ENCODE data around the gene EI24. TPM values are rescaled to one million over a fixed set of nuclear protein-coding genes. Genes with fewer than 3 reads are reported as not detected.

EI24 gene
- total RNA-seq, 1 donor from 2014 or later: 129 TPM

- DNase-seq (ENCODE audit: low read depth): peak; percentile 100
- H3K27me3 Mint-ChIP-seq (ENCODE audit: low read depth, unreplicated experiment): no peaks in the 10 kb centered on the region
- peaks cover 30% of the 10 kb centered on the region for H3K4me1 Mint-ChIP-seq (ENCODE audit: low read depth, unreplicated experiment)
- H3K36me3 Mint-ChIP-seq (ENCODE audit: low read depth, unreplicated experiment): no peaks in the 10 kb centered on the region
- H3K4me3 Mint-ChIP-seq (ENCODE audit: unreplicated experiment): peak within 1 kb of the TSS; percentile 100
- Histone ChIP-seq H3K4me3 (ENCODE audit: insufficient read depth, low read depth, low read length) (peak within 1 kb of the TSS; percentile 96), H4K20me1 (ENCODE audit: insufficient read depth, low read length) (peaks cover 22% of the 10 kb centered on the region), H2AFZ (ENCODE audit: low read depth, low read length) (peak within 1 kb of the TSS; percentile 76), H3K4me1 (ENCODE audit: insufficient read depth, low read length) (peaks cover 4% of the 10 kb centered on the region), H3K27me3 (ENCODE audit: insufficient read depth, low read length) (no peaks in the 10 kb centered on the region), H3K4me2 (ENCODE audit: low read length) (peak within 1 kb of the TSS; percentile 89), H3K36me3 (ENCODE audit: insufficient read depth, low read length) (peaks cover 7% of the 10 kb centered on the region), H3K9ac (ENCODE audit: low read length) (peak within 1 kb of the TSS; percentile 99), H3K27ac (ENCODE audit: low read depth, low read length) (peak within 1 kb of the TSS; percentile 99), H3K9me3 (ENCODE audit: insufficient read depth, low read depth, low read length) (no peaks in the 10 kb centered on the region), H3K79me2 (ENCODE audit: insufficient read depth, low read length) (peaks cover 57% of the 10 kb centered on the region)
- FAIRE-seq: peak; percentile 52
- H3K9me3 Mint-ChIP-seq (ENCODE audit: unreplicated experiment): peaks cover 3% of the 10 kb centered on the region
- TF ChIP-seq CTCF (IDR thresholded peaks at IDR 0.05; ENCODE audit: insufficient read depth, low read depth, low read length): no peak
- H3K27ac Mint-ChIP-seq (ENCODE audit: unreplicated experiment): peak within 1 kb of the TSS; percentile 99
Measured at GRCh38 chr11:125592305-125593113, 23.2 kb downstream of the EI24 start, which contains the start of gene STT3A. Gene STT3A, plus strand, starts transcription at chr11:125592852. Its CDS starts 3,064 bp downstream, at chr11:125595916.

- H3K27me3 ChIP-seq (ENCODE audit: insufficient read depth, low read length): no peaks in the 10 kb centered on the region
- FAIRE-seq (no peak), DNase-seq (ENCODE audit: low read depth) (peak; percentile 37)
- Mint-ChIP-seq H3K9me3 (ENCODE audit: unreplicated experiment) (peaks cover 3% of the 10 kb centered on the region), H3K4me1 (ENCODE audit: low read depth, unreplicated experiment) (peaks cover 26% of the 10 kb centered on the region), H3K4me3 (ENCODE audit: unreplicated experiment) (peak overlapping the region; percentile 100), H3K27ac (ENCODE audit: unreplicated experiment) (peak overlapping the region; percentile 99), H3K27me3 (ENCODE audit: low read depth, unreplicated experiment) (no peaks in the 10 kb centered on the region), H3K36me3 (ENCODE audit: low read depth, unreplicated experiment) (no peaks in the 10 kb centered on the region)
- peak overlapping the region; percentile 94 for H3K27ac ChIP-seq (ENCODE audit: low read depth, low read length)
- peak overlapping the region; percentile 98 for H3K9ac ChIP-seq (ENCODE audit: low read length)
- H3K4me2 ChIP-seq (ENCODE audit: low read length): peak overlapping the region; percentile 86
- peak overlapping the region; percentile 96 for H3K4me3 ChIP-seq (ENCODE audit: insufficient read depth, low read depth, low read length)
- H2AFZ ChIP-seq (ENCODE audit: low read depth, low read length): peak overlapping the region; percentile 72
- peaks cover 4% of the 10 kb centered on the region for H3K4me1 ChIP-seq (ENCODE audit: insufficient read depth, low read length)
- peaks cover 60% of the 10 kb centered on the region for H3K79me2 ChIP-seq (ENCODE audit: insufficient read depth, low read length)
- TF ChIP-seq EZH2 (IDR thresholded peaks at IDR 0.05; ENCODE audit: insufficient read depth, low read length): no peak
- H3K9me3 ChIP-seq (ENCODE audit: insufficient read depth, low read depth, low read length): no peaks in the 10 kb centered on the region
- H4K20me1 ChIP-seq (ENCODE audit: insufficient read depth, low read length): peaks cover 22% of the 10 kb centered on the region
- peaks cover 8% of the 10 kb centered on the region for H3K36me3 ChIP-seq (ENCODE audit: insufficient read depth, low read length)
Measured at GRCh38 chr11:125593114-125593820, 24.0 kb downstream of the EI24 start.

- Mint-ChIP-seq H3K27ac (ENCODE audit: unreplicated experiment) (no peak overlapping the region), H3K4me1 (ENCODE audit: low read depth, unreplicated experiment) (peaks cover 19% of the 10 kb centered on the region), H3K36me3 (ENCODE audit: low read depth, unreplicated experiment) (no peaks in the 10 kb centered on the region), H3K27me3 (ENCODE audit: low read depth, unreplicated experiment) (no peaks in the 10 kb centered on the region), H3K9me3 (ENCODE audit: unreplicated experiment) (peaks cover 3% of the 10 kb centered on the region), H3K4me3 (ENCODE audit: unreplicated experiment) (no peak overlapping the region)
- TF ChIP-seq CTCF (IDR thresholded peaks at IDR 0.05; ENCODE audit: insufficient read depth, low read depth, low read length) (no peak), EZH2 (IDR thresholded peaks at IDR 0.05; ENCODE audit: insufficient read depth, low read length) (no peak)
- DNase-seq (ENCODE audit: low read depth) (no peak), FAIRE-seq (no peak)
- no peak overlapping the region for H3K4me3 ChIP-seq (ENCODE audit: insufficient read depth, low read depth, low read length)
- peak overlapping the region; percentile 28 for H3K4me2 ChIP-seq (ENCODE audit: low read length)
- peaks cover 16% of the 10 kb centered on the region for H3K36me3 ChIP-seq (ENCODE audit: insufficient read depth, low read length)
- no peak overlapping the region for H3K9ac ChIP-seq (ENCODE audit: low read length)
- H3K79me2 ChIP-seq (ENCODE audit: insufficient read depth, low read length): peaks cover 71% of the 10 kb centered on the region
- H3K9me3 ChIP-seq (ENCODE audit: insufficient read depth, low read depth, low read length): no peaks in the 10 kb centered on the region
- H3K27me3 ChIP-seq (ENCODE audit: insufficient read depth, low read length): no peaks in the 10 kb centered on the region
- no peak overlapping the region for H3K27ac ChIP-seq (ENCODE audit: low read depth, low read length)
- H3K4me1 ChIP-seq (ENCODE audit: insufficient read depth, low read length): peaks cover 4% of the 10 kb centered on the region
- H2AFZ ChIP-seq (ENCODE audit: low read depth, low read length): no peak overlapping the region
- H4K20me1 ChIP-seq (ENCODE audit: insufficient read depth, low read length): peaks cover 33% of the 10 kb centered on the region
Measured at GRCh38 chr11:125594958-125595357, 25.7 kb downstream of the EI24 start.

Data from astrocyte (in vitro differentiated cells and primary cell).